HCT116 (cell line): ENCODE measurements around the gene OTP. TPM values are rescaled to one million over a fixed set of nuclear protein-coding genes. Genes with fewer than 3 reads are reported as not detected.

ENCODE experiments used
- ATAC-seq: fragments of 200-7000 bp; cut with Tn5 transposase; 2 replicates; pipeline ENCODE4 v1.9.1; 2020; ENCODE audit warnings: mild to moderate bottlenecking, moderate library complexity
- BruUV-seq: library from RNA; stranded (reverse); fragments of 400-500 nt; replicated peaks from 2 replicates; lab custom pipeline; 2021; lab: Mats Ljungman, UMichigan
- CTCF ChIA-PET: fragments of 300-600 bp; sonication (Branson Sonifier 250); formaldehyde crosslinking; loops from one replicate; lab custom pipeline; 2021; ENCODE audit warnings: antibody characterized with exemption; lab: Charles Lee
- POLR2A ChIA-PET: fragments of 300-600, 350-600 bp; sonication (Branson Sonifier 250); formaldehyde crosslinking; loops from one replicate; lab custom pipeline; 2021; ENCODE audit warnings: antibody characterized with exemption; lab: Charles Lee
- RAD21 ChIA-PET, 2 experiments: fragments of 300-600 bp; sonication (Branson Sonifier 250); formaldehyde crosslinking; loops; one replicate each; lab custom pipeline; 2023; ENCODE audit warnings: low total read pairs in 2 of 2; ENCODE audit not compliant: uncharacterized antibody in 2 of 2, unreplicated experiment in 2 of 2, low non-redundant PET in 1 of 2; lab: Charles Lee
- DNase-seq: peaks from one replicate; pipeline ENCODE4 v3.0.0-alpha.2; 2010; ENCODE audit warnings: low read depth, low spot score
- H2AFZ ChIP-seq: fragments of 200-600 bp; shearing (Covaris generic), sonication (generic); 2 replicates; pipeline ENCODE4 v1.6.1; 2017; ENCODE audit warnings: low read depth, mixed run types, mixed read lengths, antibody characterized with exemption, low read length; ENCODE audit not compliant: poor library complexity, severe bottlenecking
- H3K27ac ChIP-seq: 2 replicates; pipeline ENCODE4 v1.5.1; 2012; ENCODE audit warnings: low read depth, low read length
- H3K27me3 ChIP-seq: fragments of 200-600 bp; sonication (generic); 2 replicates; pipeline ENCODE4 v1.6.1; 2016; ENCODE audit warnings: mixed run types, low read length, mixed read lengths; ENCODE audit not compliant: insufficient read depth
- H3K36me3 ChIP-seq, 2 experiments: fragments of 200-500 bp in 1 of 2; fragments of 200-600 bp in 1 of 2; sonication (Bioruptor generic) in 1 of 2; sonication (generic) in 1 of 2; 2 replicates each; pipeline versions ENCODE4 v1.5.1 to v1.6.1; 2014 to 2016; ENCODE audit warnings: low read length in 2 of 2, inconsistent platforms in 1 of 2, mixed read lengths in 1 of 2, mixed run types in 1 of 2; ENCODE audit not compliant: insufficient read depth in 2 of 2, control insufficient read depth in 1 of 2
- H3K4me1 ChIP-seq, 2 experiments: fragments of 200-600 bp in 1 of 2; sonication (generic) in 1 of 2; 2 replicates each; pipeline versions ENCODE4 v1.5.1 to v1.6.1; 2012 to 2017; ENCODE audit warnings: low read length in 2 of 2, inconsistent platforms in 1 of 2, mild to moderate bottlenecking in 1 of 2, mixed read lengths in 1 of 2, mixed run types in 1 of 2, moderate library complexity in 1 of 2; ENCODE audit not compliant: insufficient read depth in 2 of 2, control insufficient read depth in 1 of 2
- H3K4me2 ChIP-seq: fragments of 200-600 bp; sonication (generic); 2 replicates; pipeline ENCODE4 v1.6.1; 2017; ENCODE audit warnings: mixed run types, low read length, mixed read lengths
- H3K4me3 ChIP-seq, 2 experiments: fragments of 200-600 bp in 1 of 2; sonication (generic) in 1 of 2; replicated peaks in 1 of 2; 2 replicates each; pipeline ENCODE4 v1.5.1; 2011 to 2016; ENCODE audit warnings: low read length in 2 of 2, control low read depth in 1 of 2, low read depth in 1 of 2, mild to moderate bottlenecking in 1 of 2, mixed read lengths in 1 of 2, mixed run types in 1 of 2
- H3K79me2 ChIP-seq: fragments of 200-600 bp; sonication (generic); 2 replicates; pipeline ENCODE4 v1.6.1; 2017; ENCODE audit warnings: mild to moderate bottlenecking, mixed run types, low read length, moderate library complexity, mixed read lengths; ENCODE audit not compliant: insufficient read depth
- H3K9ac ChIP-seq: fragments of 200-600 bp; sonication (generic); 2 replicates; pipeline ENCODE4 v1.6.1; 2016; ENCODE audit warnings: low read length, mixed read lengths
- H3K9me2 ChIP-seq: fragments of 200-600 bp; sonication (generic), shearing (Covaris generic); 2 replicates; pipeline ENCODE4 v1.6.1; 2017; ENCODE audit warnings: mixed run types, mild to moderate bottlenecking, moderate library complexity; ENCODE audit not compliant: insufficient read depth
- H3K9me3 ChIP-seq, 2 experiments: fragments of 200-500 bp in 1 of 2; fragments of 200-600 bp in 1 of 2; sonication (Bioruptor generic) in 1 of 2; sonication (generic) in 1 of 2; 2 replicates each; pipeline ENCODE4 v1.6.1; 2014 to 2017; ENCODE audit warnings: low read length in 2 of 2, mixed read lengths in 2 of 2, inconsistent platforms in 1 of 2, low read depth in 1 of 2, mild to moderate bottlenecking in 1 of 2, mixed run types in 1 of 2, moderate library complexity in 1 of 2; ENCODE audit not compliant: control insufficient read depth in 1 of 2, insufficient read depth in 1 of 2
- H4K20me1 ChIP-seq: fragments of 200-600 bp; sonication (generic), shearing (Covaris generic); 2 replicates; pipeline ENCODE4 v1.6.1; 2017; ENCODE audit warnings: mixed run types, mild to moderate bottlenecking, moderate library complexity; ENCODE audit not compliant: insufficient read depth
- CBX3 ChIP-seq: IDR thresholded peaks from 2 replicates; pipeline ENCODE4 v1.6.1; 2012; ENCODE audit warnings: low read depth
- CEBPB ChIP-seq: IDR thresholded peaks from 2 replicates; pipeline ENCODE4 v1.6.1; 2012; ENCODE audit warnings: low read depth
- EGR1 ChIP-seq: IDR thresholded peaks from 2 replicates; pipeline ENCODE4 v1.6.1; 2012; ENCODE audit warnings: low read depth
- ELF1 ChIP-seq: IDR thresholded peaks from 2 replicates; pipeline ENCODE4 v1.6.1; 2012; ENCODE audit warnings: low read depth, borderline replicate concordance
- EZH2 ChIP-seq: fragments of 200-600 bp; sonication (generic); IDR thresholded peaks from 2 replicates; pipeline ENCODE4 v1.6.1; 2017; ENCODE audit warnings: antibody characterized with exemption, mixed run types
- FOSL1 ChIP-seq: IDR thresholded peaks from 2 replicates; pipeline ENCODE4 v1.6.1; 2012; ENCODE audit warnings: low read depth
- JUND ChIP-seq: IDR thresholded peaks from 2 replicates; pipeline ENCODE4 v1.6.1; 2012
- POLR2A ChIP-seq: IDR thresholded peaks from 2 replicates; pipeline ENCODE4 v1.7.0; 2011; ENCODE audit warnings: borderline replicate concordance; ENCODE audit not compliant: insufficient read depth, insufficient read length; ENCODE audit errors: extremely low read depth
- POLR2AphosphoS5 ChIP-seq: IDR thresholded peaks from 2 replicates; pipeline ENCODE4 v1.6.1; 2011; ENCODE audit warnings: mild to moderate bottlenecking, low read depth, low read length, moderate library complexity
- RAD21 ChIP-seq: IDR thresholded peaks from 2 replicates; pipeline ENCODE4 v1.6.1; 2012; ENCODE audit warnings: low read depth, mild to moderate bottlenecking
- REST ChIP-seq: IDR thresholded peaks from 2 replicates; pipeline ENCODE4 v1.6.1; 2012; ENCODE audit warnings: low read depth
- SIN3A ChIP-seq: IDR thresholded peaks from 2 replicates; pipeline ENCODE4 v1.6.1; 2012; ENCODE audit warnings: low read depth
- SRF ChIP-seq: IDR thresholded peaks from 2 replicates; pipeline ENCODE4 v1.6.1; 2012; ENCODE audit warnings: low read depth
- TCF7L2 ChIP-seq: IDR thresholded peaks from 2 replicates; pipeline ENCODE4 v1.7.0; 2011; ENCODE audit warnings: borderline replicate concordance, inconsistent platforms; ENCODE audit not compliant: insufficient read depth, insufficient read length; ENCODE audit errors: extremely low read depth
- YY1 ChIP-seq: IDR thresholded peaks from 2 replicates; pipeline ENCODE4 v1.6.1; 2011; ENCODE audit warnings: low read length, low read depth, moderate library complexity, mild to moderate bottlenecking; ENCODE audit not compliant: insufficient replicate concordance; ENCODE audit errors: extremely low read depth
- ZBTB33 ChIP-seq: IDR thresholded peaks from 2 replicates; pipeline ENCODE4 v1.6.1; 2011; ENCODE audit warnings: mild to moderate bottlenecking, low read length, moderate library complexity; ENCODE audit not compliant: insufficient replicate concordance; ENCODE audit errors: extremely low read depth
- intact Hi-C: fragments of 100-400 bp; cut with micrococcal nuclease; formaldehyde crosslinking; loops from 2 replicates; pipeline ENCODE4 v1.10.0; 2022
- total RNA-seq: library from RNA; stranded (reverse); gene quantifications from one replicate; pipeline ENCODE4 v1.2.1, GENCODE V29; 2021; ENCODE audit not compliant: unreplicated experiment
- TF ChIP-seq, protein P1 (sequence below): IDR thresholded peaks from 2 replicates; pipeline ENCODE4 v1.6.1; 2012

Gene OTP
- total RNA-seq, 1 experiment from 2014 or later = 0.07 TPM

GRCh38 chr5:77590347-77590746 is 48.2 kb downstream of the OTP start:
- Histone ChIP-seq H3K4me1 (no peaks in the 10 kb centered on the region), H3K4me3 (no peak overlapping the region), H3K9me2 (no peaks in the 10 kb centered on the region), H2AFZ (no peak overlapping the region), H3K4me2 (no peak overlapping the region), H3K9me3 (peaks cover 0 to 6% of the 10 kb centered on the region in 2 experiments; a peak in 1 of 4 replicates), H3K79me2 (no peaks in the 10 kb centered on the region), H3K27ac (no peak overlapping the region), H3K27me3 (no peaks in the 10 kb centered on the region), H4K20me1 (no peaks in the 10 kb centered on the region), H3K9ac (no peak overlapping the region), H3K36me3 (no peaks in the 10 kb centered on the region)
- ChIA-PET POLR2A (no interaction called here), RAD21 (no interaction called here), CTCF (interaction anchor here (1.4 kb wide), 1 partner anchor 29 kb away, joined by 3 read pairs; no protein-coding TSS in a partner anchor)
- intact Hi-C loops = no loop called here
- no TSS peak for BruUV-seq
- no peak for DNase-seq
- TF ChIP-seq EZH2 (no peak), RAD21 (no peak), CEBPB (no peak)
- no peak for ATAC-seq

DNA sequence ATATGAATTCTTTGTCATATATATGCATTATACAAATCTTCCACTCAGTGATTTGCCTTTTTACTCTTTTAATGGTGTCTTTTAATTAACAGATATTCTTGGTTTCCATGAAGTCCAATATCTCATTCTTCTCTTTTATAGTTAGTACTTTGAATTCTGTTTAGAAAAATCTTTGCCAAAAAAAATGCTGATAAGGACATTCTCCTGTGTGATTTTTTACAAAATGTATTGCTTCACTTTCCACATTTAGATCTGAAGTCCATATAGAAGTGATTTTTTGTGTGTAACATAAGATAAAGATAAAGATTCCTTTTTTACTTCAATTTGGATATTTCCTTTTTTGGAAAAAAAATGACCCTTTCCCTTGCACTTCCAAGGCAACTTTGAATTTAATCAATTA is 50.3 kb downstream of the OTP start:
- BruUV-seq = no TSS peak
- Histone ChIP-seq H3K36me3 (no peaks in the 10 kb centered on the region), H3K79me2 (no peaks in the 10 kb centered on the region), H3K4me2 (no peak overlapping the region), H3K4me1 (no peaks in the 10 kb centered on the region), H2AFZ (no peak overlapping the region), H3K4me3 (no peak overlapping the region), H3K27ac (no peak overlapping the region), H4K20me1 (no peaks in the 10 kb centered on the region), H3K9me3 (peaks cover 0 to 6% of the 10 kb centered on the region in 2 experiments; a peak in 1 of 4 replicates), H3K9ac (no peak overlapping the region), H3K9me2 (no peaks in the 10 kb centered on the region), H3K27me3 (no peaks in the 10 kb centered on the region)
- RAD21 ChIA-PET = no interaction called here
- no peak for ATAC-seq
- intact Hi-C loops = no loop called here
- CTCF ChIA-PET = no interaction called here
- no peak for DNase-seq
- POLR2A ChIA-PET = no interaction called here
- TF ChIP-seq EZH2 (no peak), JUND (no peak), EGR1 (no peak), YY1 (no peak), ELF1 (no peak), SRF (no peak), REST (no peak), TCF7L2 (no peak), ZBTB33 (no peak), CBX3 (no peak), FOSL1 (no peak), POLR2AphosphoS5 (no peak), SIN3A (no peak), POLR2A (no peak)
- TF ChIP-seq, protein P1, sequence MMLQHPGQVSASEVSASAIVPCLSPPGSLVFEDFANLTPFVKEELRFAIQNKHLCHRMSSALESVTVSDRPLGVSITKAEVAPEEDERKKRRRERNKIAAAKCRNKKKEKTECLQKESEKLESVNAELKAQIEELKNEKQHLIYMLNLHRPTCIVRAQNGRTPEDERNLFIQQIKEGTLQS = no peak
